ENCODE data around the gene TMEM81.
A peak's percentile ranks its signal among the peaks of the same experiment; 100 is the strongest.

The TMEM81 gene

GRCh38 chr1:205076245-205076761 lies 8.0 kb downstream of the TMEM81 start:
- no peak for DNase-seq (ENCODE audit: low spot score)

GRCh38 chr1:205075642-205076155 lies 8.6 kb downstream of the TMEM81 start:
- no peak for DNase-seq (ENCODE audit: low spot score)

- peak; percentile 15 for DNase-seq (ENCODE audit: low spot score)
Observed at GRCh38 chr1:205074513-205074912, 9.7 kb downstream of the TMEM81 start.

GRCh38 chr1:205074084-205074483 lies 10.2 kb downstream of the TMEM81 start:
- no peak for DNase-seq (ENCODE audit: low spot score)

GRCh38 chr1:205073511-205073910 lies 10.7 kb downstream of the TMEM81 start:
- no peak for DNase-seq (ENCODE audit: low spot score)

GRCh38 chr1:205072881-205073280 lies 11.4 kb downstream of the TMEM81 start:
- no peak for DNase-seq (ENCODE audit: low spot score)

GRCh38 chr1:205072286-205072685 lies 12.0 kb downstream of the TMEM81 start:
- DNase-seq (ENCODE audit: low spot score) = no peak

GRCh38 chr1:205071801-205072200 lies 12.5 kb downstream of the TMEM81 start:
- DNase-seq (ENCODE audit: low spot score) = no peak

GRCh38 chr1:205071028-205071409 lies 13.2 kb downstream of the TMEM81 start:
- DNase-seq (ENCODE audit: low spot score) = no peak

GRCh38 chr1:205069371-205070125 lies 14.7 kb downstream of the TMEM81 start:
- no peak for DNase-seq (ENCODE audit: low spot score)

GRCh38 chr1:205068457-205069040 lies 15.7 kb downstream of the TMEM81 start:
- peak; percentile 59 for DNase-seq (ENCODE audit: low spot score)

GRCh38 chr1:205068001-205068400 lies 16.3 kb downstream of the TMEM81 start:
- no peak for DNase-seq (ENCODE audit: low spot score)

- DNase-seq (ENCODE audit: low spot score) = no peak
Observed at GRCh38 chr1:205067031-205067430, 17.2 kb downstream of the TMEM81 start.

- peak; percentile 45 for DNase-seq (ENCODE audit: low spot score)
Observed at GRCh38 chr1:205066141-205066818, 18.0 kb downstream of the TMEM81 start.

- DNase-seq (ENCODE audit: low spot score) = no peak
Observed at GRCh38 chr1:205065666-205066065, 18.6 kb downstream of the TMEM81 start.

- no peak for DNase-seq (ENCODE audit: low spot score)
Observed at GRCh38 chr1:205064741-205065316, 19.4 kb downstream of the TMEM81 start.

- DNase-seq (ENCODE audit: low spot score) = no peak
Observed at GRCh38 chr1:205064301-205064700, 20.0 kb downstream of the TMEM81 start.

GRCh38 chr1:205062895-205063294 lies 21.4 kb downstream of the TMEM81 start:
- DNase-seq (ENCODE audit: low spot score) = no peak

GRCh38 chr1:205062319-205062718 lies 21.9 kb downstream of the TMEM81 start:
- DNase-seq (ENCODE audit: low spot score) = no peak

GRCh38 chr1:205061665-205062069 lies 22.6 kb downstream of the TMEM81 start:
- peak; percentile 89 for DNase-seq (ENCODE audit: low spot score)

- DNase-seq (ENCODE audit: low spot score) = no peak
Observed at GRCh38 chr1:205061227-205061626, 23.0 kb downstream of the TMEM81 start.

GRCh38 chr1:205060746-205061145 lies 23.5 kb downstream of the TMEM81 start:
- DNase-seq (ENCODE audit: low spot score) = no peak
